ENCODE data around the gene CHST4.
"Not testable (repeated sequence)": the region's sequence is repeated elsewhere in the genome, so short reads cannot be mapped to it uniquely, and the experiment has no call there.

CHST4 gene

DNA sequence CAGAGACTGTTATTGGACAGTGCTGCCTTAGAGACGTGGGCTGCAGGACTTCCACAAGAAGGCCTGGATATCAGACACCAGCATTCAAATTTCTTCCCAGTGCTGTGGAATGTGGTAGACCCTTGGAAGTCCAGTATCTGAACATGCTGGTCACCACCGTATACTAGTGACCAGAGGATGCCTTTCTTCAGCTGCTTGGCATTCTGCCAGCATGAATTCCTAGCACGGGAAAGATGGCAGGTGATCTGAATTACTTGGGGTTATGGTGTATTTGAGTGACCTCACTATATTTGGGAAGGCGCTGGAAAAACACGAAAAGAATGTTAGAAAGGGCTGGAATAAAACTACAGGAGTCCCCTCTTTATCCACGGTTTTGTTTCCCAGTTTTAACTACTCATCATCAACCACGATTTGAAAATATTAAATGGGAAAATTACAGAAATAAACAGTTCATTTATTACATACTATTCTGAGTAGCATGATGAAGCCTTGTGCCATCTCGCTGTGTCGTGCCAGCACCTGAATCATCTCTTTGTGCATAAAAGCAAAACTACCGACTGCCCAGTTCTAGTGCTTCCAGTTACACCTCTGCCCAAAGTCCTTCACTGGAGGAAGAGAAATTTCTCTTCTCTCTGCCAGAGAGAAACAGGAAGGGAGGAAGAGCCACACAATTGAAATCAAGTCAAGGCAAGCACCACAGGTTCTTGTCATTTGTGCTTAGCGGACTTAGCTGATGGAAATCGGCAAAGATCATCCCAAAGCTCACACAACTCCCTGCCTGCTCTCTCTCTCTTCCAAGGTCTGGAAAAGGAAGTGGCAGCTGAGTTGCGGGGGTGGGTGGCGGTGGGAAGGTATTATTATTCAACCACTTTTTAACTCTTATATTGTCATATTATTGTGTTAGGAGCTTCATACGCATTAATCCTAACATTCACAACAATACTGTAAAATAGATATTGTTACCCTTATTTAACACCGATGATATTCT is 1.4 kb upstream of the CHST4 start:
- no peak for DNase-seq (ENCODE audit: low spot score)

- no peak for DNase-seq (ENCODE audit: low spot score)
Measured at GRCh38 chr16:71528257-71528656, 2.0 kb downstream of the CHST4 start.

DNA sequence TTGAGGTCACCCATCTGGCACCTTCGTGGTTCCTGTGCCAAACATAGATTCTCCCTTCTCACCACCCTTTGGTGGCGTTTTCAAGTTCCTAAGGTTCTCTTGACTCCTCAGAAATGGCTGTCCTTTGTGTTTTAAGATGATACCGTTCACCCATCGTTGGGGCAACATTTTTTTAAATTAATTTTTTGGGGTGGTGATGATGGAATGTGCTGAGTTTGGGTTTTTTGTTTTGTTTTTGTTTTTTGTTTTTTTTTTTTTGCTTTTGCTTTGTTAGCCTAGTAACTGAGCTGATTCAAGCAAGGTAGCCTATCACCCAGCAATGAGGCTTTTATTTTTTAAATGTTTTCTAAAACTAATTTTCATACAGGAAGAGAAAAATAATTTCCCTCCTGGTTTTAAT is 2.6 kb downstream of the CHST4 start:
- no peak for DNase-seq (ENCODE audit: low spot score)

GRCh38 chr16:71532366-71532765 is 6.1 kb downstream of the CHST4 start:
- DNase-seq (ENCODE audit: low spot score) = no peak

DNA sequence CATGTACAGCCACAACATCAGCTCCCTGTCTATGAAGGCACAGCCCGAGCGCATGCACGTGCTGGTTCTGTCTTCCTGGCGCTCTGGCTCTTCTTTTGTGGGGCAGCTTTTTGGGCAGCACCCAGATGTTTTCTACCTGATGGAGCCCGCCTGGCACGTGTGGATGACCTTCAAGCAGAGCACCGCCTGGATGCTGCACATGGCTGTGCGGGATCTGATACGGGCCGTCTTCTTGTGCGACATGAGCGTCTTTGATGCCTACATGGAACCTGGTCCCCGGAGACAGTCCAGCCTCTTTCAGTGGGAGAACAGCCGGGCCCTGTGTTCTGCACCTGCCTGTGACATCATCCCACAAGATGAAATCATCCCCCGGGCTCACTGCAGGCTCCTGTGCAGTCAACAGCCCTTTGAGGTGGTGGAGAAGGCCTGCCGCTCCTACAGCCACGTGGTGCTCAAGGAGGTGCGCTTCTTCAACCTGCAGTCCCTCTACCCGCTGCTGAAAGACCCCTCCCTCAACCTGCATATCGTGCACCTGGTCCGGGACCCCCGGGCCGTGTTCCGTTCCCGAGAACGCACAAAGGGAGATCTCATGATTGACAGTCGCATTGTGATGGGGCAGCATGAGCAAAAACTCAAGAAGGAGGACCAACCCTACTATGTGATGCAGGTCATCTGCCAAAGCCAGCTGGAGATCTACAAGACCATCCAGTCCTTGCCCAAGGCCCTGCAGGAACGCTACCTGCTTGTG is 10.7 kb downstream of the CHST4 start:
- DNase-seq (ENCODE audit: low spot score) = no peak

GRCh38 chr16:71537643-71538042 is 11.4 kb downstream of the CHST4 start:
- no peak for DNase-seq (ENCODE audit: low spot score)

DNA sequence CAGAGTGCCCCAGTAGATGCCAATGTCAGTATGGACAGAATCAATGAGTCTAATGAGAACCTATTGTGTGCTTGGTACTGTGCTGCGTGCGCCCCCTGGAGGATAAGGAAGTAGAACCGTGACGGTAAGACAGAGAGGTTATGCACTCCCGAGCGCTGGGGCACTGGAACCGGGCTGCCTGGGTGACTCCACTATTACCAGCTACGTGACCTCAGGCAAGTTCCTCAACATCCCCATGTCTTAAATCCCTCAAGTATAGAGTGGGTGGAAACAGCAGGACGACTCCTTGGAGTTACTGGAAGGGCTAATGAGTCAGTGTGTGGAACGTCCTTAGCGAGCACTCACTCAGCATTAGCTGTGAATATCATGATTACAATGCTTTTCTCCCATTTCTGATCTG is 16.2 kb downstream of the CHST4 start:
- peak; percentile 76 for DNase-seq (ENCODE audit: low spot score)

DNA sequence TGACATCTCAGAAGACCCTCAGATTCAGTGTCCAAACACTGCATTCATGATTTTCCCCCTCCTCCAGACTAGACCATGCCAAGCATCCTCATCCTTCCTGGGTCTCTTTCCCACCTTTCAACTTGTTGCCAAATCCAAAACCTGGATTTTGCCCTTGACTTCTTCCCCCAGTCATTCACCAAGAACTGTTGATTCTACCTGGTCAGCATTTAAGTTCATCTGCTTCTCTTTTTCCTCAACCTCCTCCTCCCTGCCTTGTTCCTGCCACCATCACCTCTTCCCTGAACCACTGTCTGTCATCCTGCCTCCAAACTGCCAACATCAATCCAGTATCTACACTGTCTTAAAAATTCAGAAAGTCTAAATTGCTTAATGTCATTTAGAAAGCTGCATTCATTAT is 20.9 kb downstream of the CHST4 start:
- no peak for DNase-seq (ENCODE audit: low spot score)

DNA sequence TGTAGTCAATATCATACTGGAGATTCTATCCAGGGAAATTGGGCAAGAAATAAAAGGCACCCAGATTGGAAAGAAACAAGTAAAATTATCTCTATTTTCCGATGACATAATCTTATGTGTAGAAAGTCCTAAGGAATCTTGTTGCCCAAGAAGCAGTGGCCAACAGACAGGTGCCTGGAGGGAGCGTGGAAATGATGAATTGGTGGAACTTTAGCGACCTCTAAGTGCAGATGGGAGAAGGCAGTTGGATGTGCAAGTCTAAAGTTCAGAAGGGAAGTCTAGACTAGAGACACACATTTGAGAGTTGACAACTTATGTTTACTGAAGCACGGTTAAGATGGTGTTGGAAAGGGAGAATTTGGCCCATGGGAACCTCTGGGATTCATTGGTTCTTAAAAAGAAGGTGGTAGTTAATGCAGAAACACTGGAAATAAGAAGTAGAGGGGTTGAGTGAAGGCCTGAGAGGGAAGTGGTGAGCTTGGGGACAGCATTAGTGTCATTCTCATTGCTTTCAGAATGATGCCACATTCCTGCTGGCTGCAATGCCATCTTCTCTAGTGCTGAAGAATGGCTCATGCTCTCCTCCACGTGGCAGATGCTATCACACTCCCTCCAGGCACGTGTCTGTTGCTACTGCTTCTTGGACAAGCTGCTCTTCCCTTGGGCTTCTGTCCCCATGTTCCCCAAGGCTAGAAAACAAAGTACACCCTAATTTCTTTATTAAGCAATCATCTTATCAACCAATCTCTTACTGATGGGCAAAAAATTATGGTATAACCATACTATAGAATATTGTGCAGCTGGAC is 26.7 kb downstream of the CHST4 start:
- DNase-seq (ENCODE audit: low spot score) = no peak

- DNase-seq (ENCODE audit: low spot score) = no peak
Measured at GRCh38 chr16:71555230-71555891, 29.1 kb downstream of the CHST4 start.

GRCh38 chr16:71557299-71557698 is 31.1 kb downstream of the CHST4 start:
- no peak for DNase-seq (ENCODE audit: low spot score)

GRCh38 chr16:71557954-71558582 is 31.8 kb downstream of the CHST4 start:
- no peak for DNase-seq (ENCODE audit: low spot score)

- DNase-seq (ENCODE audit: low spot score) = no peak
Measured at GRCh38 chr16:71559855-71560254, 33.6 kb downstream of the CHST4 start.

- not testable (repeated sequence) for DNase-seq (ENCODE audit: low spot score)
Measured at GRCh38 chr16:71561886-71562285, 35.7 kb downstream of the CHST4 start.

DNA sequence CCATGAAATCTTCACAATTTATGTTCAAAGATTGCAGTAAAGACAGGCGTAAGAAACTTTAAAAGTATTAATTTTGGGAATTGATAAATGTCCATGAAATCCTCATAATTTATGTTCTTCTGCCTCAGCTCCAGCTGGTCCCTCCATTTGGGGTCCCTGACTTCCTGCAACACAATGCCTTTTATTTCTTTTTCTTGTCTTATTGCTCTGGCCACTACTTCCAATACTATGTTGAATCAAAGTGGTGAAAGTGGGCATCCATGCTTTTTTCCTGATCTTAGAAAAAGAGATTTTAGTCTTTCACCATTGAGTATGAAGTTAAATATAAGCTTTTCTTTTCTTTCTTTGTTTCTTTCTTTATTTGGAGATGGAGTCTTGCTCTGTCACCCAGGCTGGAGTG is 36.3 kb downstream of the CHST4 start:
- no peak for DNase-seq (ENCODE audit: low spot score)

DNA sequence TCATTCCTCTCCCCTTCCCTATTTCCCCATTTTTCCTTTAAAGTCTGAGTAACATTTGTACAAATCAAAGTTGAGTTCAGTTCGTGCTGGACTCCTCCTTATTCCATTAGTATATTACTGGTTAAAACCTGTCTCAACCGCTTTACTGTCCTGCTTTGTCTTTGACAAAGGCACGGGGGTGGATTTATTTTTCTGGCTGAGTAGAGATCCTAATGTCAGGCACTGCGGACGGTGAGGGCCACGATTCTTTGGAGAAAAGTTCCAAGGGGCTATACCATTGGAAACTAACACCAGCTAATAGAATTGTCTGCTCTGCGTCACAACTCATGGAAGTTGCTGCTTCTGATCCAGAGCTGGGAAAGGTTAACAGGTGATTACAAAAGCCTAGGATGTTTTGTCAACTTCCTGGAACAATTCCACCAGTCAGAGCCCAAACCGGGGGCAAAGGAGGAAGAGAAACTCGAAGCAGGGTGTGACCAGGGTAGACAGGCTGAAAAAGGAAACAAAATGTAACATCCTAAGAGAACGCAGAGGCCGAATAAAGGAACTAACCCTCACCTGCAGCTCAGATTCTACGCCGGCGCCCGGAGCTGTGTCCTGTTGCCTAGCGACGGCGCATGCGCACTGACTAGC is 38.2 kb downstream of the CHST4 start:
- DNase-seq (ENCODE audit: low spot score) = no peak

- no peak for DNase-seq (ENCODE audit: low spot score)
Measured at GRCh38 chr16:71565812-71566700, 39.8 kb downstream of the CHST4 start.

- no peak for DNase-seq (ENCODE audit: low spot score)
Measured at GRCh38 chr16:71567931-71568330, 41.7 kb downstream of the CHST4 start.

GRCh38 chr16:71568551-71568950 is 42.3 kb downstream of the CHST4 start:
- no peak for DNase-seq (ENCODE audit: low spot score)

GRCh38 chr16:71569621-71570020 is 43.4 kb downstream of the CHST4 start:
- no peak for DNase-seq (ENCODE audit: low spot score)
